Measurements from ENCODE around the gene NR4A2.

The NR4A2 gene

DNA sequence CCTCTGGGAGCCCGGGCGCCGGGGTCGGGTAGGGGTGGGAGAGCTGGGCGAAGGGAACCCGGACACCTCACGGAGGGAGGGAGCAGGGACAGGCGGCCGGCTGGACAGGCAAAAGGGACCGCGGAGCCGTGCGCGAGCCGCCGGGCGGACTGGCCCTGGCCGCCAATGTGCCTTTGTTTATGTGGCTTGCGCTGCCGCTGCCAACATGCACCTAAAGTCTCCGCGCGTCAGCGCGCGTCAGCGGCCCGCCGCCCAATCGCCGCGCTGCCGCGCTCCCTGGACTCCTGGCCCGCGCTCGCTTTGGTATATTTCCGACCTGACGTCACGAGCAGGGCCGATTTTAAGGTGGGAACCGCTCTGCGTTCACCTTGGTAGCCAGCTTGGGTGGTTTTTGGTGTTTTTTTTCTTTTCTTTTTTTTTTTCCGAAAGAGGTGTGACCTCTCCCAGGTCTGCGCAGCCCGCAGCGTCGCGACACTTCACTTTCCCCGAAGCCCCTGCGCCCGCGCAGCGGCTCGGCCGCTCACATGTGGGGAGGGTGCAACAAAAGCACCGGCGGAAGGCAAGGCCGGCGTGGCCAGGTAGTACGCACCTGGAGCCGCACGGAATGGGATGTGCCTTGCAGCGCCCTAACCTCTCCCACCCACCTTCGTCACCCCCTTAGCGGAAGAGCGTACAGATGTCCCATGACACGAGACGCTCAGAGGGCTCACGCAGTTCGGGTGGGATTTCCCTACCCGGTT is at the start of gene NR4A2:
NR4A2 (minus strand) TSS at position 188 of the 740 bp plus-strand sequence. CDS start 2,535 bp downstream, outside the sequence.
- peak; percentile 79 for DNase-seq

DNA sequence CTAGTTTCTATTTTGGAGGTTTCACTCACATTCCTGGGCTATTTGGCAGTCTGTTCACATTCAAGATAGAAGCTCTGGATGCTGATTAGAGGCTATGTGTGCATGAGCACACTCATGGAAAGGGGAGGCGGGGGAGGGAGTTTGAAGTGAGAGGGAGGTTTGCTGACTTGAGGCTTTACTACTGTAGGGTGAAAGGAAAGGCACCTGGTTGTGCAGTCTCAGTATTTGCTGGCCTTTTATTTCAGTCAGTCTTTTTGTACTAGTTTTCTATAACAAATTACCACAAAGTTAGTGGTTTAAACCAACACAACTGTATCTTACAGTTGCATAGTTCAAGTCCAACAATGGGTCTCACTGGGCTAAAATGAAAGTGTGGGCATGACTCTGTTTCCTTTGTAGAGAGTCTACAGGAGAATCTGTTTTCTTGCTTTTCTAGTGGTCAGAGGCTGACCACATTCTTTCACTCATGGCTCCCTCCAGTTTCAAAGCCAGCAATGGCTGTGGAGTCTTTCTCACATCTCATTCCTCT is 47.7 kb upstream of the NR4A2 start:
- no peak for DNase-seq

DNA sequence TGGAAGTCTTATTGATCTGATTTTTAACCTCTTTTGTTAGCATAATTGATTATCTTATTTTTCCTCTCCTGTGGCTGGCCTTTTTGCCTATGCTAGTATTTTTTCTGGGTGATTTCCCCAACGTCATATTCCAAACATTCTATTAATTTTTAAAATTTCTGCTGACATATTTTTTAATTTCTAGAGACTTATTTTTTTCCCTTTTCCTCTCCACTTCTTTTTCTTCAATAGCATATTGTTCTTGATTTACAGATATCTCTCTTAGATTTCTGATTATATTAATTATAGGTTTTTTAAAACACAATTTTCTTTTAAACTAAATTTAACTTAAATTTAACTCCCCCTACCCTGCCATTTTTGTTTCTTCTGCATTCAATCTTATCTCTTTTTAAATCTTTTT is 47.2 kb upstream of the NR4A2 start:
- DNase-seq: no peak

DNA sequence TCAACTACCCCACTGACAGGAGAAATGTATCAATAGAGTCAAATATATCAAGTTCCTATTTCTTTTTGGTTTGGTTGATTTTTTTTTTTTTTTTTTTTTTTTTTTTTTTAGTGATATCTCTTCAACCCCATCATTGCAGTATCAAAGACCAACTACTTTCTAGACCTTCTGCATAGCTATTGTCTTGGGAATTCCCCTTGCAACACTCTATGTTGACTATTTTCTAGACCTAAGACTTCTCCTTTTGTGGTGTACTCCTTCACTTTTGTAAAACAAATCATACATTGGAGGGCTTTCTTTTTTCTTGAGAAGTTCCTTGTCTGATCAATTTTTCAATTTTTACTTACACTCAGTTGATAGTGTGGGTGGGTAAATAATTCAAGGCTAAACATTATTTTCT is 46.5 kb upstream of the NR4A2 start:
- DNase-seq: no peak

DNA sequence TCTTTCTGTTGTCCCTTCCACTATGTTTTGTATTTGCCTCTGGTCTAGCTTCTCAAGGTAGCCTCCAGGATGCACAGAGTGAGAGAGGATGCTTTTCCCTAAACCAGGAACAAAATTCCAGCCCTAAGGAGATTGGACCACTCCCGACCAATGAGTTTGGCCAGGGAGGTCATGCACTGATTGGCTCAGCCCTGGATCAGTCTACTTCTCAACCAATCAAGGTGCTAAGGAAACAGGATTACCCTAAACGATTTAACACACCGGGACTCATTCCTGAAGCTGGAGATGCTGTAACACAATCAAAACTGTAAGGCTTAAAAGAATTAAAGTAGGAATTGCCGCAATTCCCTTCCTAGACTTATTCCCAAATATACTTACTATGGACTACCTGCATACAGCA is 34.2 kb upstream of the NR4A2 start:
- no peak for DNase-seq

DNA sequence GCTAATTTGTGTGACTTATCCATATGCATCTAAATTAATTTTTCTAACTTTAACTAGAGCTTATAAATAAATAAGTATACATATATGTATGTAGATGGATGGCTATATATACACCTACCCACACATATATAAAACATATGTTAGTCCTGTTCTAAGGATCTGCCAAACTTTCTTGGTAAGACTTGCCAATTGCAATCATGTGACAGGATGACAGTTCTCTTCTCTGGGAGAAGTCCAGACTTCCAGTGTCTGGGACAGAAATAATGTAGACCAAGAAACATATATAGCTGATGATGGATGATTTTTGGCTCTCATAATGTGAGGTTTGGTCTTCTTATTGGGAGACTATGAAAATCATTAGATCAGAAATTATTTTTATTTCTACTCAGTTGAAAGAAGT is 30.6 kb upstream of the NR4A2 start:
- DNase-seq: no peak

DNA sequence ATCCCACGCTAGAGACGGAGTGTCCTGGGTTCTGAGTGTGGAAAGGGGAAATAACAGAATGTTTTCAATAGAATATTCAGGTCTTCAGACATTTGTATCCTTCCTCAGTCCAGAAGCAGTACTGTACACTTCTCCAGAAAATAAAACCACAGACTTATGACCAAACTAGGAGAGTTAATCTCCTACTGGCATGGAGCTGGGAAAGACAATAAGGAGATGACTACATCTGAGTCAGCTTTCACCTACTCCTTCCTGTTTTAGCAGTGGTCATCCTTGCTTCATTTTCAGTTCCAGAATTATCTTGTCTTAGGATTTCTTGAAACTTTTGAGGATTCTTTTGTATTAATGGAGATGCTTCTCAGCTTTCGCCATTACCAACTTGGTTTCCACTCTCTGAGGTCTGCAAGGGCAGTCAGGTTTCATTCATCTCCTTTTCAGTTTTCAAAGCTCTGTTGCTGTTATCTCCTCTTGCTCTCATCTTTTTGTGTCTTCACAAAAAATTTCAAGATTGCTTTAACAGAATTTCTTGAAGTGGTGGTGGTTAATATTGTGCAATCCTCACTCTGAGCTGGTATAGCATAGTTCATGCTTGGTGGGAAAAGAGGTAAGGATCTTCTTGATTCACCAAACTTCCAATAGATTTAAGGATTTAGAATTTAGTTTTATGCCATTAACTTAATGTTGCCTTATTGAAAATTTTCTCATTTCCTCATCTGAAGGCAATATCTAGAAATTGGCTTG is 23.7 kb upstream of the NR4A2 start:
- DNase-seq: peak; percentile 44

DNA sequence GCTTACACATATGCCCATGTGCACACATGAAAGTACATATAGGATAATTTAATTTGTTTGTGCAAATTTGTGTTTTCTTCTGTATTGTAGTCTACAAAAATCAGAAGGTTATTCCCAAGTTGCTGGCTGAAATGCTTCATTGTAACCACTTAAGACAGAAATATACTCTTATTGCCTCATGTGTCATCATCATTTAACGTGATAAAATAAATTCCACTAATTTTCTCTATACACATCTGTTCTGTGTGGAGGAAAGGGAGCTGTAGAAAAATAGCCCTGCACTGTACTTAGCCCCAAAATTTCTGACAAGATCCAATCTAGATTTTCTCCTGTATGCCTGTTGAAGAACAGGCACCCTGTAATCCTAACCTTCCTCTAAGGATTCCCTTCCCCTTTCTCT is 20.4 kb upstream of the NR4A2 start:
- DNase-seq: no peak

DNA sequence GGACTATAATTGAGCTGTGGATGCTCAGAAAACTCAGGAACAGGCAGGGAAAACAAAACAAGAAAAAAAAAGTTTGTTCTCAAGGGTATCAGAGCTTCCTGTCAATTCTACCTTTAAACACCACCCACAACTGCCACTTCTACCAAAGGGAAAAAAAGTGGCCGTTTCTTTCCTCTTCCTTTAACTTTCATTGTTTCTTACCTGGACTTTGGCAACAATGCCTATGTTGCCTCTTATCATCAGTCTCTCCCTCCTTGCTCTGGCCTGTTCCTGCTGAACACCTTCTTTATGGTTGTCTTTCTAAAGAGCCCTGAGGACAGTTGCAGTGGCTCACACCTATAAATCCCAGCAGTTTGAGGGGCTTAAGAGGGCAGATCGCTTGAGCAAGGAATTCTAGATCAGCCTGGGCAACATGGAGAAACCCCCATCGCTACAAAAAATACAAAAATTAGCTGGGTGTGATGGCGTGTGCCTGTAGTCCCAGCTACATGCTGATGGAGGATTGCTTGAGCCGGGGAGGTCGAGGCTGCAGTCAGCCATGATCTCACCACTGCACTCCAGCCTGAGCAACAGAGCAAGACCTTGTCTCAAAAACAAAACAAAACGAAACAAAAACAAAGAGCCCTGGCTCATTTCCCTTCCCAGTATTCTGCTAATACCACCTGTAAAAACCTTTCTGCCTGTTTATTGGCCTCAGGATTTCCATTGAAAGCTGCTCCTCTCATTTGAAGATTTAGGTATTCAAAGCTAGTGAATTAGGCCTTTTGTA is 18.0 kb upstream of the NR4A2 start:
- DNase-seq: no peak

DNA sequence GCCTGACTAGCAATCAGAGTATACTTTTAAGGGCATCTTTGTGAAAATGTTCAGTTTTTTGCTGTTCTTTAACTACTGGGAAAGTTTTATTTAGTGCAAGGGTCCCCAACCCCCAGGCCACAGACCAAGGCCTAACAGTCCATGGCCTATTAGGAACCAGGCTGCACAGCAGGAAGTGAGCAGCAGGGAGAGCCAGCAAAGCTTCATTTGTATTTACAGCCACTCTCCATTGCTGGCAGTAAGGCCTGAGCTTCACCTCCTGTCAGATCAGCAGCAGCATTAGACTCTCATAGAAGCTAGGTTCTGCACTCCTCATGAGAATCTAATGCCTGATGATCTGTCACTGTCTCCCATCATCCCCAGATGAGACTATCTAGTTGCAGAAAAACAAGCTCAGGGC is 17.1 kb upstream of the NR4A2 start:
- no peak for DNase-seq

DNA sequence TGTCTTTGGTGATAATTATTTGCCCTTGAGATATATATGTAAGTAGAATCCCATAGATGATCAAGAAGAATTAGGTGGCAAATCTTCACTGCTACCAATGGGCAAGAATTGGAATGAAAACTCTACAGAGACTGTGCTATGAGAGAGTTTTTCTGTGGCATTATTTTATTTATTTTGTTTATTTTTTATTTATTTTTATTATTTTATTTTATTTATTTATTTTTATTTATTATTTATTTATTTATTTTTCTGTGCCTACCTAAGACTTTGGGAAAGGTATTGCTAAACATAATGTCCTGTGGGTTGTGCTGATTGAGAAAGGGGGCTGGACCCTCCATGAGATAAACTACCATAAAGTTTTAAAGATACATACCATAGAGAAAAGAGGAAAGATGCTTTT is 16.6 kb upstream of the NR4A2 start:
- DNase-seq: no peak

DNA sequence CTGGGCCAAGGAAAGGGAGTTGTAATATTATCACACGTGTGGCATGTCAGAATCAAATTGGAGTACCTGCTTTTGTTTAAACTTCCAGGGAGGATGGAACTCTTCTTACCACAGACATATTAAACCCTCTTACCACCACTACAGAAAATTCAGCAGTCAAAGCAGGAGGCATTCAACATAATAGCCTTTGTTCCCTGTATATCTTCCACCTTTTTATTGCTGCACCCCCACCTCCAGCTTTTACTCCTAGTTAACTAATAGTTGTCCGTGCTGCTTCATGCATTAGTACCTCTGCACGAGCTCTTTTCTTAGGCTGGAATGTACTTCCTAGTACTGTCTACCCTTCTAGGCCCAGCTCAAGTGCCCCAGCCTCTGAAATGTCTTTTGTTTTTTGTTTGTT is 14.9 kb upstream of the NR4A2 start:
- DNase-seq: no peak

DNA sequence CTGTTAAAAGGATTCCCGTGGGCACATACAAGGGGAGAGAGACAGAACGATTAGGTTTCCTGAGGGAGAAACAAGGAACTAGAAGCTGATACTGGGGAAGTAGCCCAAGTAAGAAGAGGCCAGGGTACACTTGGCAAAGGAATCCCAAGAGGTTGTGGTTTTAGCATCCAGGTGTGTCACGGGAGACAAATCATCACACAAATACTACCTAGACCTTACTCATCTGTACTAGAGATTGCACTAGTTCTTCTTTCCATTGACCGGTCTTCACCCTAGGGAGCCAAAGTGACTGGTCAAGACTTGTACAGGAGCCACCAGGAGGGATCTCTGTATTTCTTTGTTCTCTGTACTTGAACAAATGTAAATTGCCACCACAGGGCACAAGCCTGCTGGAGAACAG is 14.2 kb upstream of the NR4A2 start:
- no peak for DNase-seq

DNA sequence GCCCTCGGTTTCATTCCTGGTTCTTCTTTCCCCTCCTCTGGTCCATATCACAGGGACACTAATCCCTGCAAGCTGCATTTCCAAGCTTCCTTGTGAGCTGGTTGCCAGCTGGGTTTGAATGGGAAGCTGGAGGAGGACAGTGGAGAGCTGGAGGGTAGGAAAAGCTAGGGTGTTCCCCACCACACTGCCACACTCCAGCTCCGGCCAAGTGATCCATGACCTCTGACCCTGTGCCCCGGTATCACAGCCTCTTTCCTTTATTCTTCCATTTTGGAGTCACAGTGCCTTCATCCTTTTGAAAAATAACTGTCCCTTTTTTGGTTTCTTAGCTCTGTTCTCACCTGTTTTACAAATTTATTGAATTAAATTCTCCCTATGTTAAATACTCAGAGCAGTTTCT is 13.1 kb upstream of the NR4A2 start:
- DNase-seq: no peak

DNA sequence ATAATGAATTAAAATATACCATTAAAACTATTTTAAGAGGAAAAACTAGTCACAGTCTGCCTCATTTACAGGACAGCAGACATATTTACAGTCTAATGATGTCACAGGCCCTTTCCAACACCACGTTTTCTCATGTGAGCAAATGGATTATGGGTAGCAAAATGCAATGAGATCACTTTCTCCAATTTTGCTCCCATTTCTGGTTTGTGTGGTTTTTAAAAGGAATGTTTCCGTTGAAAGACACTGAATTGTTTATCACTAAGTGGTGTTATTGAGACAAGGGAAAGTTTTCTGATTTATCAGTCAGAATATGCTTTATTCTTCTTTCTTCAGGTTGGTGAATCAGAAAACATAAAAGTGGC is 11.4 kb upstream of the NR4A2 start:
- peak; percentile 41 for DNase-seq

DNA sequence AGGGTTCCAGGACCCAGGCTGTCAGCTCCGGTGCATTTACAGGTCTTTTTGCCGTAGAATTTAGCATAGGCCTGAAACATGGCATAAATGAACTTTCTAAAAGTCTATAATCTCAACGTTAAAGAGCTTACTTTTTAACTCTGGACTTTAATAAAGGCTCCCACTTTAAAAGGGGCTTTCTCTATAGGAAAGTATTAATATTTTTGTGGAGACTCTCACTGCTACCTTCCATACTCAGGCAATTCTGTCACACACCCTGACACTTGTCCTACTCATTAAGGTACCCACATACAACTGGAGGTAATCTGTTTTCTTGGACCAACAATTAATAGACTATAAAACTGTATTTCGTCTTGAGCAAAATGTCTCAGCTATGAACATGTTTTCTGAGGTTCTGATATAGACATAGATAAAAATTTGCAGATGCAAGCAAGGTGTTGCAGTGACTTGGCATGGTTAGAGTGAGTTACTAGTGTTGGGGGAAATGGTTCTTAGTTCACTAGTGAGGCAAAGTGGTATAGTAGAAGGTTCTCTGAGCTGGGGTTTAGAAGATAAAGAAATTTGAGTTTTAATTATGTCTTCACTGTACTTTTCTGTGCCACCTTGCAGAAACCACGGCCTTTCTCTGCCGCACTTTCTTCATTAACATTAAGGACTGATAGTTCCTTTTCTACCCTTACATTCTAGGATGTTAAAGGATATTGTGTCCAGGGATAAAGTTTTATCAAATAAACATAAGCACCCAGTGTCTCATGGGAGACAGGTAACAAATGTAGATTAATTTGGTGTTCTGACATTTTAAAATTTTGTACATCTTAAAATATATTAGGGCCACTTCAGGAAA is 10.8 kb upstream of the NR4A2 start:
- no peak for DNase-seq

DNA sequence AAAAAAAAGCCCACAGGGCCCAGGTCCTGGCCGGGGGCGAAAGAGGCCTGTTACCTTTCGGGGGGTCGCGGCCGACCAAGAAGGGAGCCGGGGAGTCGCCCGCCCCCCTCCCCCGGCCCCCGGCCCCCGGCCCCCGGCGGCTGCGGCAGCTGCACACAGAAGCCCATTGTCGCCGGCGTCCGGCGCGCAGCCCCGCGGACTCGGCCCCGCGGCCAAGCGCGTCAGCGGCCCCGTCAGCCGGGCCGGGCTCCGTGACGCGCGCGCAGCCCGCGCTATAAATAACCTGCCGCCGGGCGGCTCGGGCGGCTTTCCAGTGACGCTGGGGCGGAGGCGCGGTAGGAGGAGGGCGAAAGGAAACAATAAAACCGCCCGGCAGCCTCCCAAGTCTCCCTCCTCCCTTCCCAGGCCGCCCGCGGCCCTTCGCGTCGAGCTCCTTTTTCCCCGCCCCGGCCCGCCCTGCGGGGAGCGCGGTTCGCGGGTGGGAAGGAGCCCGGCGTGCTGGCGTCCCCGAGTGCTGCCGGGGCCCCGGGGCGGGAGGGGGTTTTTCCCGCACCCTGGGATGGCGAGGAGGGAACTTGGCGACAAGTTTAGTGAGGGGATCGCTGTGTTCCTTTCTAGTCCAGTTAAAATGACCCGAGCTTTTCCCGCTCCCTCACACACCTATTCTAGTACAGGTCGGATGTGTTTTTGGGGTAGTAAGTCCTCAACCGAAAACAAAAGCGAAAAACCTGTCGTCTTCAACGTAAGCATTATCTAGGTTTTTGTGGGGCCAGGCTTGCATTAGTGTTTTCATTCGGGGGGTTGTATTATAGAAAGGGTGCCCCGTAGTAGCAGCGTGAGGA is 10.0 kb upstream of the NR4A2 start:
- DNase-seq: peak; percentile 92

DNA sequence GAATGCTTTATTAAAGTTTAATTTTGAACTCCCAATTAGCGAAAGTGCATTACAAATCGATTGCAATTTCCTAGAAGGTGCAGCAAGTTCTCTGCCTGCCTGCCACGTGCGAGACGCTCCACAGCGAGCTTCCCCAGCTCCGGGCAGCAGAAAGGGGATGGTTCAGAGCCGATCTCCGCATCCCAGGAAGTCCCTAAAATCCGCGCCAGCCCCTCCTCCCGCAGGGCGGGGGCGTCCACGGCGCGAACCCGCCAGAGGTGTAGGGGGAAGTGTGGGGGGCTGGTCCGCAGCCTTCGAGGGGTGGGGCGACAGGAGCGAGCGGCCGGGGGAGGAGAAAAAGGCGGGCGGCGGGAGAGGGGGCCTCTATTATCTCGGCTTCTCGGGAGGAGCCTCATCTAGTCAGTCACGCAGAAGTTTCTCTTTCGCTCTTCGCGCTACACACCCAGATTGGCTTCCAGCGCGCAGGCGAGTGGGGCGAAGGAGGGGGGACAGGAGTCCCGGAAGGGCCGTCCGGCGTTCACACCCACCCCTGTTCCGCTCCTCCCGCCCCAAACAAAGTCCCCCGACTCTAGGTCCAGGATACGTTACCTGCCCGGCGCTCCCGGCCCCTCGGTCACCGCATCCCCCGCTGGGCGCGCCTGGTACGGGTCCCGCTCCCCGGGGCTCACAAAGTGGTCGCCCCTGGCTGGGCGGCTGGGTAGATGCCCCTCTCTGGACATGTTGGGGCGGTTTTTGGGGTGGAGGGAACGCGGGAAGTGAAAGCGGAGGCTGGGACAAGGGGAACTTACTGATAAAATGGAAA is 9.1 kb upstream of the NR4A2 start:
- peak; percentile 96 for DNase-seq

DNA sequence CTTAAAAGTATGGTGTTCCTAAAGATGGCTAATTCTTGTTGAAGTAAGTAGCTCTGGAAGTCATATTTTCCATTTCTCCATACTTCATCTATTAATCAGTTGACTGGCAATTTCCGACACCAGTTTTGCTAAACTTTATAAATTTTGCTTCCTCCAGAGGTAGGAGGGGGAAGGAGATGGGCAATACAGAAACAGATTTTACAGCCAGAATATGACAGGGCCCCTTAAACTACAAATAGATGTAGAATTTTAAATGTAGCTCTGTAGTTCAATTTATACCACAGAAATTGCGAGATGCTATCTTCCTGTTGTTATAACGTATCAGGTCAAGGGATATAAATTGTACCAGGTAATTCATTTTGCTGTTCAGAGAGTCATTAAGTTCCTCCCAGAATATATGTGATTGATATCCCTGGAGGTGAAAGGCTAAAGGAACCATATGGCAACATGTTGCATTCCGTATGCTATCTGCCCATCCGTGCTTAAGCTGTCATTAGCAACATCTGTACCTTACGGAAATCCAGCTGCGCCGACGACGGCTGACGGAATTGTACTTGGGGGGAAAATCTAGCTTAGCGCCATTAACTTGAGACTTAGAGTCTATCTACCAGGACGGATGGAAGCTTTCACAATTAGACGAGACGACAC is 8.4 kb upstream of the NR4A2 start:
- no peak for DNase-seq

DNA sequence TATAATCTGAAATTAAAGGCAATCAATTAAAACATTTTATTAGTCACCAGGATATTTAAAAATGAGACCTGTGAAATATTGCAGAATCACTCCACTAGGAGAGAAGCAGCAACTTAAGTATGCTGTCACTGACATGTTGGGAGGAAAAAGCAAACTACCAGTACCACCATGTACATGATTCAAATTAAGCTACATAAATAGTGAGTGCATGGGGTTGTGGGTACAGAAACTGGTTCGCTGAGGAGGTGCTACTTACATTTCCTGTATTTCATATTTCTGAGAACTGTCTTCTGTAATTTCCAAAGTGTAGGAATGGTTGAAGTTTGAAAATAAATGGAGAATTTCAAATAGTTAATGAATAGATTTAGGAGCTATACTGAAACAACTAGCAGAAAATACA is 7.9 kb upstream of the NR4A2 start:
- no peak for DNase-seq
